ENCODE data around the gene RNF223.
A peak's percentile ranks its signal among the peaks of the same experiment; 100 is the strongest.
"Not testable (repeated sequence)": the region's sequence is repeated elsewhere in the genome, so short reads cannot be mapped to it uniquely, and the experiment has no call there.

Gene RNF223

DNA sequence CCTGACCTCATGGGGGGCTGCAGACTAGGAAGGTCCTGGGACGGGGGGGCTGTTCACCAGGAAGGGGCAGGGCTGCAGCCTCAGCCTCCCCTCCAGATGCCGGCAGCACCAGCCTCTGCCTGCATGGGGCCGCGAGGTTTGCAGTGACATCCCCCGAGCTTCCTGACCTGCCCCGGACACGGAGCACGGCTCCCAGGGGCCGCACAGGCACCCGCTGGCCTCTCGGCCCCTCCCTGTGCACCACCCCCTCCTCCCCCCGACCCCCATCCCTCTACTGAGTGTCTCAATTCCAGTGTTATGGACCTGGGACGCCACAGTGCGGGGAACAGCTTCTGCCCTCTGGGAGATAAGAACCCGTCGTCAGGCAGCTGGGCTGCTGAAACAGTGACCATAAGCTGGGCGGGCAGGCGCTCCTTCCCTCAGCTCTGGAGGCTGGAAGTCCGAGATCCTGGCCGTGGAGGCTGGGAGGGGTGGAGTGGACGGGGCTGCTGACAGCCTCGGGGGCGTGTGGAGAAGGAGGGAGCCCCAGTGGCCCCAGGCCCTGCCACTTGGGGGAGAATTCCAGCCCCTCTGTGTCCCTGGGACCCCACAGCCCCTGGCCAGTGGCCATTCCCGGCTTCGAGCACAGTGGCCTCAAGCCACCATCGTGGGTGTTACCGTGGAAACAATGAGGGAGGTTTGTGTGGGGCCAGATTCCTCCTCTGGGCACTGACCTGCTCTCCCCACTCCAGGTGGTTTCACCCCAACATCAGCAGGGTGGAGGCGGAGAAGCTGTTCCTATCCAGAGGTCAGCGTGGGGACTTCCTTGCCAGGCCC is 11.6 kb downstream of the RNF223 start:
- FAIRE-seq (no peak), DNase-seq (ENCODE audit: insufficient read length, low spot score) (no peak)

DNA sequence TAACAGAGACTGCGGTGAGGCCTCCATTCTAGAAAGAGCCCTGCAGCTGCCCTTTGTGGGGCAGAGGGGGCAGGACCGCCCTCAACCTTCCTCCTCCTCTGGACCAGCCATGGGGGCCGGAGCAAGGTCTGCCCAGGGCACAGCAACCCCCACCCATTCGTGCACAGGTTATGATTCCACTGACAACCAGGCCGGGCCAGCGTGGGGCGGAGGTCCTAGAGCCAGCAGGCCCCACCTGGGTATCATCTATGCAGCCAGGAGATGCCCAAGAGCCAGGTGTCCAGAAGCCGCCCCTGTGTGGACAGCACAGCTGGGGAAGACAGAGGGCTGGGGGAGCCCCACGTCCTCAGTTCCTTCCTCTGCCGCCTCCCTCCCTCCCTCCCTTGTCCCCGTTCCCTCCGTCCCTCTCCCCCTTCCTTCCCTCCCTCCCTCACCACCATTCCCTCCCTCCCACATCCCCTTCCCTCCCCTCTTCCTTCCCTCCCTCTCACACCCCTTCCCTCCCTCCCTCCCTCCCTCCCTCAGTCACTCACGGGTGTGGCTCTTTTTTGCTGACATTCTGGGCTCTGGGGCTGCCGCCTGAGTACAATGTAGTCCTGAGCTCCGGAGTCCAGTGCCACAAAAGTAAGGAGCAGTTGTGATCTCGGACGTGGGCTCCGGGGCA is 12.3 kb downstream of the RNF223 start:
- DNase-seq (ENCODE audit: insufficient read length, low spot score) (no peak), FAIRE-seq (peak; percentile 14)

DNA sequence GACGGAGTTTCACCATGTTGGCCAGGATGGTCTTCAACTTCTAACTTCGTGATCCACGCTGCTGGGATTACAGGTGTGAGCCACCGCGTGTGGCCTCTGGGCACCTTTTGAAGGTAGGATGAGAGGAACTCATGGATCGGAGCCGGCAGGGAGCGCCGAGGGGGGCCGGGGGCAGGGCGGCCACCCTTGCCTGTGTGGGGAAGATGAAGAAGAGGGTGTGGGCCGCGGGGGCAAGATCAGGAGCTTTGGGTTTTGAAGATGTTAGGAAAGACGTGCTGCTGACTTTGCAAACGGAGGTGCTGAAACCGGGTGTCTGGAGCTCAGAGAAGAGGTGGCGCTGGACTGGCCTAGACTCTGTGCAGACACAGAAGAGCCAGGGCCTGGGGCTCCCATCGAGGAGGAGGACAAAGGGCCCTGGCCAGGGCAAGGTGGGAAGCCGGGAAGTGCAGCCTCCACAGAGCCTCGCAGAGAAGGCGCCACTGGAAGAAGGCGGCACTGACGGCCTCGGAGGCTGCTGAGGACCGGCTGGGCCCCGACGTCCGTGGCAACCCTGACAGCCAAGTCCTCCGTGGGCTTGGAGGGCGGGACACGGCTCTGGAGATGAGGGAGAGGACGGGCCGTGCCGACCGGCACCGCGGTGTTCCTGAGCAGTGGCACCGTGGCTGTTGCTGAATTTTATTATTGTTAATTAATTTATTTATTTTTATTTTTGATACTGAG is 13.7 kb downstream of the RNF223 start:
- FAIRE-seq = no peak
- no peak for DNase-seq (ENCODE audit: insufficient read length, low spot score)

DNA sequence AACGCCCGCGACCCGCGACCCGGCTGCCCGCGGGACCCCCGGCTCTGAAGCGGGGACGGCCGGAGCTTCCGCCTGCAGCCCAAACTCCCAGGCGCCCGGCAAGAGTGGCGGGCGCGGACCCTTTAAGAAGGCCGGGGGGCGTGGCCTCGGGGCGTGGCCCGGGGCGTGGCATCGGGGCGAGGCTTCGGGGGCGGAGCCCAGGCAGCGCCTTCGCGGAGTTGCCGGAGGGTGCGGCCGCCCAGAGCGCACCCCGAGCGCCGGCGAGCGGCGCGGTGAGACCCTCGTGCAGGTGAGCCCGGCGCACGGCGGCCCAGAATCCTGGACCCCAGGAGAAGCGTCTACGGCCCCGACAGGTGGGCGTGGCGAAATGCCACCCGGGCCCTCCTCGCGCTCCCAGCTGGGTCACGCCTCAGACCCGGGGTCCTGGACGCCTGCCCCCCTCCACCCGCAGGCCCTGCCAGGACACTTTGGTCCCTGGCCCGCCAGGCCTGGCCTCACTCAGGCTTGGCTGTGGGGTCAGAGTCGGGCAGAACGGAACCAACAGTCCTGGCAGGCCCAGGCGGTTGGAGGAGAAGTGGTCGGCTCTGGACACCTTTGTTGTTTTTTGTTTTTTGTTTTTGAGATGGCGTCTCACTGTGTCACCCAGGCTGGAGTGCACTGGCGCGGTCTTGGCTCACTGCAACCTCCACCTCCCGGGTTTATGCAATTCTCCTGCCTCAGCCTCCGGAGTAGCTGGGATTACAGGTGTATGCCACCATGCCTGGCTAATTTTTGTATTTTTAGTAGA is 14.4 kb downstream of the RNF223 start:
- FAIRE-seq (peak; percentile 14), DNase-seq (ENCODE audit: insufficient read length, low spot score) (peak; percentile 99)

DNA sequence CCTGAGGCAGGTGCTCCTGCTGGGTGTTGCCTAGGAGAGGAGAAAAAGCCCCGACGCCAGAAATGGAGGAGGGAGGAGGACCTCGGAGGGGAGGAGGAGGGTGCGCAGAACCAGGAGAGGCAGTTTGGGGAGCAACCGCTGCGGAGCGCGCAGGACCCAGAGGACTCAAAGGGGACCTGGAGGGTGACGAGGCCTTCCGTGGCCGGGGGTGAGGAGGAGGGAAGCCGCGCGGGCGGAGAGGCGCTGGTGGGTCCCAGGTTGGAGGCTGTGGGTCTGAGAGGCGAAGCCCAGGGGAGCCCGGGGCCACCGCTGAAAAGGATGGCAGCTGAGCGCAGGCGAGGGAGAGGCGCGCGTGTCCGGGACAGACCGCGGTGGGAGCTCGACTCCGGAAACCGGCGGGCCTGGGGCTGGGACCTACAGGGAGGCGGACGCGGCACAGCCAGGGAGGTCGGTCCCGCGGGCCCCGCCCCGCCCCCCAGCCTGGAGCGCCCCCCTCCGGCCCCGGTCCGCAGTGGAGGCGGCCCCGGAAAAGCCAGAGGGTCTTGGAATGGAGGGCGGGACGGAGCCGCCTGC is 15.1 kb downstream of the RNF223 start:
- FAIRE-seq (no peak), DNase-seq (ENCODE audit: insufficient read length, low spot score) (peak; percentile 65)

DNA sequence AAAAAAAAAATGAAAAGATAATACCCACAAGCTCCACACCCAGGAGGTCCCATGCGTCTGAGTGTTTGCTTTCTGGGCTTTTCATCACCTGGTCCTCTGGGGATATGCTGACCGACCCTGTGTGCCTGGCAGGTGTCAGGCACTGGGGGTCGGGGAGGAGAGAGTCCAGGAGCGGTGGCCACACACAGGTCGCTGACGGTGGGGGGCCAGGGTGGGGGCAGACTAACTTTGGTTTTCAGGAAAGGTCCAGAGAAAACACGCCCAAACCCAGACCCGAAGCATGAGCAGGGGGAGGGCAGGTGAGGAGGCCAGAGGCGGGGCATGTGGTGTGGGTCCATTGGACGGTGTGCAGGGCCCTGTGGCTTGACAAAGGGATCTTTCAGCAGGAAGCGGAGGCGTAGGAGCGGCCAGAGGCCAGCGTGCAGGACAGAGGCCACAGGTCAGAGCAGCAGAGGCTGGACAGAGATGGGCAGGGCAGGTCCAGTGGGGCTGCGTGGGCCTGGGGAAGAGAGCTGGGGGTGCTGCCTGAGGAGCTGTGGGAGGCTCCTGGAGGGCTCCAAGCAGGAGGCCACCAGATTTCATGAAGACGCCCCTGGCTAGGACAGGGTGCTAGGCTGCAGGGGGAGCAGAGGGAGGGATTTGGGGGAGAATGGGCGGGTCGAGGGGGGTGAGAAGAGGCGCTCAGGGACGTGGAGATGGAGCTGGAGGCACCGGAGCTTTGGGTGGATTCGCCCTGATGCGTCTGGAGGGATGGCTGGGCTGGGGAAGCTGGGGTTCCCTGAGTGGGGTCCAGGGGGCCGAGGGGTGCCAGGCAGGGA is 15.8 kb downstream of the RNF223 start:
- no peak for DNase-seq (ENCODE audit: insufficient read length, low spot score)
- FAIRE-seq = no peak

DNA sequence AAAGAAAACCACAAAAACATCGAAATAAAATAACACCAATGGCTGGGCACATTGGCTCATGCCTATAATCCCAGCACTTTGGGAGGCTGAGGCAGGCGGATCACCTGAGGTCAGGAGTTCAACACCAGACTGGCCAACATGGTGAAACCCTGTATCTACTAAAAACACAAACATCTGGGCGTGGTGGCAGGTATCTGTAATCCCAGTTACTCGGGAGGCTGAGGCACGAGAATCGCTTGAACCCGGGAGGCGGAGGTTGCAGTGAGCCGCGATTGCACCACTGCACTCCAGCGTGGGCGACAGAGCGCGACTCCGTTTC is 16.4 kb downstream of the RNF223 start:
- not testable (repeated sequence) for DNase-seq (ENCODE audit: insufficient read length, low spot score); FAIRE-seq

DNA sequence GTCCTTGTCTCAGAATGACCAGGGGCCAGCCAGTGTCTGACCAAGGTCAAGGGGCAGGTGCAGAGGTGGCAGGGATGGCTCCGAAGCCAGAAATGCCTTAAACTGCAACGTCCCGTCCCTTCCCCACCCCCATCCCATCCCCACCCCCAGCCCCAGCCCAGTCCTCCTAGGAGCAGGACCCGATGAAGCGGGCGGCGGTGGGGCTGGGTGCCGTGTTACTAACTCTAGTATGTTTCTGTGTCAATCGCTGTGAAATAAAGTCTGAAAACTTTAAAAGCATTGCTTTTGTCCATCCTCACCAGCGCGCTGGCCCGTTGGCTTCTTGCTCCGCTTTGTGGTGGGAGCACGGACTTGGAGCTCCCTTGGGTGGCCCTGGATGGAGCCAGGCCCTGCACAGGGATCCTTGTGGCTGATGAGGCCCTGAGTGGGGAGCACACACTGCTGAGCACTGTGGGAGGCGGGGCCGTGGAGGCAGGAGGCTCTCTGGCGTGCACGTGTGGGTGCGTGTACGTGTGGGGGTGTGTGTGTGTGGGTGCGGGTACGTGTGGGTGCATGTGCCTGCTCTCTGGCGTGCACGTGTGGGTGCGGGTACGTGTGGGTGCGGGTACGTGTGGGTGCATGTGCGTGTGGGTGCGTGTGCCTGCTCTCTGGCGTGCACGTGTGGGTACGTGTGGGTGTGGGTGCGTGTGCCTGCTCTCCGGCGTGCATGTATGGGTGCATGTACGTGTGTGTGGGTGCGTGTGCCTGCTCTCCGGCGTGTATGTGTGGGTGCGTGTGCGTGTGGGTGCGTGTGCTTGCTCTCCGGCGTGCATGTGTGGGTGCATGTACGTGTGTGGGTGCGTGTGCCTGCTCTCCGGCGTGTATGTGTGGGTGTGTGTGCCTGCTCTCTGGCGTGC is 18.0 kb downstream of the RNF223 start:
- FAIRE-seq (no peak), DNase-seq (ENCODE audit: insufficient read length, low spot score) (no peak)

DNA sequence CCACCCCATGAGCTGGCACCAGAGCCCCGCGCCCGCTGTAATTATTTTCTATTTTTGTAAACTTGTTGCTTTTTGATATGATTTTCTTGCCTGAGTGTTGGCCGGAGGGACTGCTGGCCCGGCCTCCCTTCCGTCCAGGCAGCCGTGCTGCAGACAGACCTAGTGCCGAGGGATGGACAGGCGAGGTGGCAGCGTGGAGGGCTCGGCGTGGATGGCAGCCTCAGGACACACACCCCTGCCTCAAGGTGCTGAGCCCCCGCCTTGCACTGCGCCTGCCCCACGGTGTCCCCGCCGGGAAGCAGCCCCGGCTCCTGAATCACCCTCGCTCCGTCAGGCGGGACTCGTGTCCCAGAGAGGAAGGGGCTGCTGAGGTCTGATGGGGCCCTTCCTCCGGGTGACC is 19.1 kb downstream of the RNF223 start:
- FAIRE-seq = no peak

DNA sequence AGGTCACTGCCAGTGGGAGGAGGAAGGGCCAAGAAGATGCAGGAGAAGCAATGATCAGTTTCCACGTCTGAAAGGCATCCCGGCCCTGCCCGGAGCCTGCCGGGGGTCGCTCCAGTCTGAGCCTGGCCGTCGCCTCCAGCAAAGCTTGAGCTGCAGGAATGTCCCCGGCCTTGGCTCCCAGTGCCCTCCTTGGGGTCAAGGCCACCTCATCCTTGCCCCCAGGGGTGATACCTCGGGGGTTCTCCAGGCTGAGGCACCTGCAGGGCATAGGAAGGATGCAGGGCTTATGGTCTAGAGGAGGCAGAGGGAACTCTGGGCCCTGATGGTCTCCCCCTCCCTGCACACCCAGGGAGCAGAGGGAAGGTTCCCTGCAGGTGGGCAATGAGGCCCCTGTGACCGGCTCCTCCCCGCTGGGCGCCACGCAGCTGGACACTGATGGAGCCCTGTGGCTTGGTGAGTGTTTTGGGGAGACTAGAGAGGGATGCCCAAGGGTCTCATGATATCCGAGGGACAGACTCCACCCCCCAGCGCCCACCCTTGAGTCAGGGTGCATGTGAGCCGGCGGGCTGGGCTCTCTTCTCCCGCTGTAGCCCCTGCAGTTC is 19.9 kb downstream of the RNF223 start:
- FAIRE-seq = no peak
- no peak for DNase-seq (ENCODE audit: insufficient read length, low spot score)

More for the DNA sequence above, 19.1 kb downstream of the RNF223 start:
- no peak for DNase-seq (ENCODE audit: insufficient read length, low spot score)

DNA sequence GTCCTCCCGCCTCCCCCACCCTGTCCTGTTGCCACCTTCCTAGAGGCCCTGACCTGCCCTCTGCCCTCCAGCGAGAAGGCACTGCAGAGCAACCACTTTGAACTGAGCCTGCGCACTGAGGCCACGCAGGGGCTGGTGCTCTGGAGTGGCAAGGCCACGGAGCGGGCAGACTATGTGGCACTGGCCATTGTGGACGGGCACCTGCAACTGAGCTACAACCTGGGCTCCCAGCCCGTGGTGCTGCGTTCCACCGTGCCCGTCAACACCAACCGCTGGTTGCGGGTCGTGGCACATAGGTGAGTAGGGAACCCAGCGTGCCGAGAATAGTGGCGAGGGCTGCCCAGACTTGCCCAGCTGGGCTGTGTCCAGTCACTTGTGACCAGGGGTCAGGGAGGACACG is 20.4 kb downstream of the RNF223 start:
- DNase-seq (ENCODE audit: insufficient read length, low spot score) (no peak), FAIRE-seq (no peak)

DNA sequence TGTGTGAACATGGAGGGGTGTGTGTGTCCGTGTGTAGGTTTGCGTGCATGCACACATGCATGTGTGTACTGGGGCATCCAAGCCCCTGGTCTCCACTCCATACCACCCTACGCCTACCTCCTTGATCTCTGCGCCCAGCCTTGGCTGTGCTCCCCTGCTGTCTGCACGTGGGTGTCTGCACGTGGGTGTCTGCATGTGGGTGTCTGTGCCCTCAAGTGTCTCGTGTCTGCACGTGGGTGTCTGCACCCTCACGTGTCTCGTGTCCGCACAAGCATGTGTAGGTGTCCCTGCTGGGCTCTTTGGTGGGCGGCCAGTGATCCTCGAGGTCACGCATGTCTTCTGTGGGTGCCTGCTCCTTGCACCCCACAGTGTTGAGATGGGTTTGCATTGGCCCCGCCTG is 21.1 kb downstream of the RNF223 start:
- FAIRE-seq (no peak), DNase-seq (ENCODE audit: insufficient read length, low spot score) (no peak)

DNA sequence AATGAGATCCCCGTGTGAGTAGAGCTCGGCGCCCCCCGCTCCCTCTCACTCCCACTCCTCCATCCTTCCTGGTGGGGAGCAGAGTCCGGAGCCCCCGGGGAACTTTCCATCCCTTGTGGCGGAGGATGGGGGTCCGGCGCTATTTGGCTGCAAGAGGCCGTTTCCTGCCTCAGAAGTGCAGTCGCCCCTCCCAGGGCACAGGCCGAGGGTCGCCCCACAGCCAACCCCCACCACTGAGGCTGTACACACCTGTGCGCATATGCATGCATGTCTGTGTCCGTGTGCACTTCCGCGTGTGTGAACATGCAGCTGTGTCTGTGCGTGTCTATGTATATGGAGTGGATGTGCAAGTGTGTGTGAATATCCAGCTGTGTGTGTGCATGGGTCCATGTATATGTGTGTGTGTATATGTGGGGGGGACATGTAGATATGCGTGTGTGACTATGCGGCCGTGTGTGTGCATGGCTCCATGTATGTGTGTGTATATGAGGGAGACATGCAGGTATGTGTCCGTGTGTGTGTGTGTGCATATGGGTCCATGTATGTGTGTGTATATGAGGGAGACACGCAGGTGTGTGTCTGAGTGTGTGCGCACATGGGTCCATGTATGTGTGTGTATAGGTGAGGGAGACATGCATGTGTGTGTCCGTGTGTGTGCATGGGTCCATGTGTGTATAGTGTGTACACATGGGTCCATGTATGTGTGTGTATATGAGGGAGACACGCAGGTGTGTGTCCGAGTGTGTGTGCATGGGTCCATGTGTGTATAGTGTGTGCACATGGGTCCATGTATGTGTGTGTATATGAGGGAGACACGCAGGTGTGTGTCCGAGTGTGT is 21.9 kb downstream of the RNF223 start:
- DNase-seq (ENCODE audit: insufficient read length, low spot score) (no peak), FAIRE-seq (no peak)

DNA sequence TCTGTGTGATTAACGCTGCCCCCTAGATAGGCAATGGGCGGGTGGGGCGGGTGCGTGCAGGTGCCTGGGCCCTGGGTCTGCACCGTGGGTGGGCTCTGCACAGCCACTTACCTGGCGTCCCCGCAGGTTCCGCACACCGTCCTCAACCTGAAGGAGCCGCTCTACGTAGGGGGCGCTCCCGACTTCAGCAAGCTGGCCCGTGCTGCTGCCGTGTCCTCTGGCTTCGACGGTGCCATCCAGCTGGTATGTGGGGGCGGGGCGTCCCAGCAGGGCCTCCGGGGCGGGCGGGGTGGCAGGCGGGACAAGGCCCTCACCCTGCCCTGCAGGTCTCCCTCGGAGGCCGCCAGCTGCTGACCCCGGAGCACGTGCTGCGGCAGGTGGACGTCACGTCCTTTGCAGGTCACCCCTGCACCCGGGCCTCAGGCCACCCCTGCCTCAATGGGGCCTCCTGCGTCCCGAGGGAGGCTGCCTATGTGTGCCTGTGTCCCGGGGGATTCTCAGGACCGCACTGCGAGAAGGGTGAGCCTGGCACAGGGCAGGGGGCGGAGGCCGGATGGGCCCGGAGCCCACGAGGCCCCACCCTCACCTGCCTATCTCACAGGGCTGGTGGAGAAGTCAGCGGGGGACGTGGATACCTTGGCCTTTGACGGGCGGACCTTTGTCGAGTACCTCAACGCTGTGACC is 22.8 kb downstream of the RNF223 start:
- DNase-seq (ENCODE audit: insufficient read length, low spot score) = no peak
- no peak for FAIRE-seq

DNA sequence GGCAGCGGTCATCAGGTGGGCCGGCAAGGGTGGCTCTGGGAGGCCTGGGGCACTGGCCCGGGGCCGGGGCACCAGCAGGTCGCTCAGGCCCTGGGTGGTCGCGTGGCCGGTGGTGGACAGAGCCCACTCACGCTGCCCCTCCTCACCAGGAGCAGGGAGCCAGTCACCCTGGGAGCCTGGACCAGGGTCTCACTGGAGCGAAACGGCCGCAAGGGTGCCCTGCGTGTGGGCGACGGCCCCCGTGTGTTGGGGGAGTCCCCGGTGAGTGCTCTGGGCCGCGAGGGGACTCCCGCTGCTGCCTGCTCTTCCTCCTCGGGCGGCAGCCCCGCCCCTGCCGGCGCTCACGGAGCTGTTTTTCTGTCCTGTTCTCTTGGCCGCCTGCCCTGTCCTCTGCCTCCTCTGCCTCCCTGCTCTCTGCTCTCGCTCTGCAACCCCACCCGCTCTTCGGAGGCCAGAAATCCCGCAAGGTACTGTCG is 23.5 kb downstream of the RNF223 start:
- no peak for FAIRE-seq
- no peak for DNase-seq (ENCODE audit: insufficient read length, low spot score)

DNA sequence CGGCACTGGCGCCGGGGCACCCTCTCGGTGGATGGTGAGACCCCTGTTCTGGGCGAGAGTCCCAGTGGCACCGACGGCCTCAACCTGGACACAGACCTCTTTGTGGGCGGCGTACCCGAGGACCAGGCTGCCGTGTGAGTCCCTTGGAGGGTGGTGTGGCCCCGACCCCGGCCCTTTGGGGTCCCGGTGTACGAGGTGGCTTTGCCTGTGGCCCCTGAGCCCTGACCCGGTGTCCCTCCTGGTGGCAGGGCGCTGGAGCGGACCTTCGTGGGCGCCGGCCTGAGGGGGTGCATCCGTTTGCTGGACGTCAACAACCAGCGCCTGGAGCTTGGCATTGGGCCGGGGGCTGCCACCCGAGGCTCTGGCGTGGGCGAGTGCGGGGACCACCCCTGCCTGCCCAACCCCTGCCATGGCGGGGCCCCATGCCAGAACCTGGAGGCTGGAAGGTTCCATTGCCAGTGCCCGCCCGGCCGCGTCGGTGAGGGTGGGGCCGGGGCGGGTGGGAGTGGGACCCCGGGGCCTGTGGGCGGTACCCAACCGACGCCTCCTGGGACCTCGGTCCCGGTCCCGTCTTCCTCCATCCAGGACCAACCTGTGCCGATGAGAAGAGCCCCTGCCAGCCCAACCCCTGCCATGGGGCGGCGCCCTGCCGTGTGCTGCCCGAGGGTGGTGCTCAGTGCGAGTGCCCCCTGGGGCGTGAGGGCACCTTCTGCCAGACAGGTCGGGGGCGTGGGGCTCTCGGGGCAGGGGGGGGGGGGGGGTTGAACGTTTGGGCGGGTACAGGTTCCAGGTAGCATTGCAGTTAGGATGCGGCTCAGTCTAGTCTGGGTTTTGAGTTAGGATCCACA is 24.6 kb downstream of the RNF223 start:
- no peak for DNase-seq (ENCODE audit: insufficient read length, low spot score)
- no peak for FAIRE-seq
